Stimulated activated effector memory CD8-positive, alpha-beta T cell treated with anti-CD3 and anti-CD28 coated beads, Interleukin-12 subunit alpha, Interleukin-12 subunit beta, amount 100 ng/mL, for 72 hours (primary cell): ENCODE results near the gene CT45A6.
"Not testable (repeated sequence)": the region's sequence is repeated elsewhere in the genome, so short reads cannot be mapped to it uniquely, and the experiment has no call there.

Experiments used
- ATAC-seq: fragments of 150-1000 bp; cut with Tn5 transposase; 2 replicates; pipeline ENCODE4 v1.10.0; 2021
- DNase-seq, 2 donors: peaks; one replicate each; pipeline ENCODE4 v3.0.0; 2021 to 2022; ENCODE audit warnings: low spot score in 2 of 2
- H3K27ac Mint-ChIP-seq: one replicate; pipeline ENCODE4 v1.8.0; 2022; ENCODE audit warnings: mild to moderate bottlenecking, mixed read lengths
- H3K36me3 Mint-ChIP-seq: one replicate; pipeline ENCODE4 v1.8.0; 2022; ENCODE audit warnings: mild to moderate bottlenecking, mixed read lengths
- H3K4me1 Mint-ChIP-seq: one replicate; pipeline ENCODE4 v1.8.0; 2022; ENCODE audit warnings: mixed read lengths
- H3K4me3 Mint-ChIP-seq: one replicate; pipeline ENCODE4 v1.8.0; 2022; ENCODE audit warnings: mild to moderate bottlenecking, mixed read lengths
- H3K9me3 Mint-ChIP-seq: one replicate; pipeline ENCODE4 v1.8.0; 2022; ENCODE audit warnings: mixed read lengths

The CT45A6 gene, protein sequence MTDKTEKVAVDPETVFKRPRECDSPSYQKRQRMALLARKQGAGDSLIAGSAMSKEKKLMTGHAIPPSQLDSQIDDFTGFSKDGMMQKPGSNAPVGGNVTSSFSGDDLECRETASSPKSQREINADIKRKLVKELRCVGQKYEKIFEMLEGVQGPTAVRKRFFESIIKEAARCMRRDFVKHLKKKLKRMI

GRCh38 chrX:135802687-135803086 is at the start of gene CT45A6:
Gene CT45A6 (minus strand): TSS chrX:135802787. CDS start chrX:135798993, 3,794 bp downstream.
- not testable (repeated sequence) for H3K9me3 Mint-ChIP-seq, ATAC-seq, H3K4me1 Mint-ChIP-seq, H3K4me3 Mint-ChIP-seq, DNase-seq, H3K27ac Mint-ChIP-seq, H3K36me3 Mint-ChIP-seq

- not testable (repeated sequence) for ATAC-seq, H3K27ac Mint-ChIP-seq, H3K4me3 Mint-ChIP-seq
Measured at GRCh38 chrX:135837180-135837579, 34.6 kb upstream of the CT45A6 start, which contains the start of gene CT45A7. Gene CT45A7 (minus strand): TSS chrX:135837280. CDS start chrX:135833533, 3,747 bp downstream.

DNA sequence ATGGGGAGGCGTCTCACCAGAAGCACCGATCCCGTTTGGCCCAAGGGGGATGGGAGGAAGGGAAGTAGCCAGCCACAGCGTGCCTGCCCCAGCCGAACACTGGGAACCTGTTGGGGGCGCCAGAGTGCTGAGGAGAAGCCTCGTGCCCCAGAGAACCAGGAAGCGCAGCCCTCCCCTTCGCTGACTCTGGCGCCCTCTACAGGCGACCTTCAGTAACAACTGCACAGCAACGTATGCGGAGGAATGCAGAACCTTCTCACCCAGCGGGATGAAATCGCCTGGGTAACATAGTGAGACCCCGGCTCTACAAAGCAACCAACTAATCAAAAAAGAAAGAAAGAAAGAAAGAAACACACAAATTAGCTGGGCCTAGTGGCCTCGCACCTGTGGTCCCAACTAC is 17.3 kb upstream of the CT45A6 start, which contains the start of gene CT45A2:
Gene CT45A2, minus strand, starts transcription at position 101 of the 400 bp plus-strand sequence. CDS start 3,747 bp downstream, outside the sequence.
- H3K27ac Mint-ChIP-seq, H3K9me3 Mint-ChIP-seq: not testable (repeated sequence)

More at GRCh38 chrX:135837180-135837579, 34.6 kb upstream of the CT45A6 start, which contains the start of gene CT45A7:
- not testable (repeated sequence) for H3K36me3 Mint-ChIP-seq, DNase-seq, H3K4me1 Mint-ChIP-seq, H3K9me3 Mint-ChIP-seq

GRCh38 chrX:135785403-135785802 is 17.2 kb downstream of the CT45A6 start, which contains the start of gene CT45A5:
Gene CT45A5 (minus strand): TSS chrX:135785503. CDS start chrX:135781729, 3,774 bp downstream.
- H3K4me3 Mint-ChIP-seq, H3K36me3 Mint-ChIP-seq, H3K27ac Mint-ChIP-seq, ATAC-seq, H3K9me3 Mint-ChIP-seq, DNase-seq, H3K4me1 Mint-ChIP-seq: not testable (repeated sequence)

More for the DNA sequence above, 17.3 kb upstream of the CT45A6 start, which contains the start of gene CT45A2:
- ATAC-seq, DNase-seq, H3K4me1 Mint-ChIP-seq, H3K4me3 Mint-ChIP-seq, H3K36me3 Mint-ChIP-seq: not testable (repeated sequence)

- H3K4me3 Mint-ChIP-seq, H3K36me3 Mint-ChIP-seq, H3K4me1 Mint-ChIP-seq, H3K27ac Mint-ChIP-seq, H3K9me3 Mint-ChIP-seq, ATAC-seq, DNase-seq: not testable (repeated sequence)
Measured at GRCh38 chrX:135768091-135768490, 34.5 kb downstream of the CT45A6 start, which contains the start of gene CT45A3. Gene CT45A3 (minus strand): TSS chrX:135768191. CDS start chrX:135764444, 3,747 bp downstream.

- not testable (repeated sequence) for H3K4me1 Mint-ChIP-seq, H3K9me3 Mint-ChIP-seq, ATAC-seq, DNase-seq, H3K36me3 Mint-ChIP-seq, H3K27ac Mint-ChIP-seq, H3K4me3 Mint-ChIP-seq
Measured at GRCh38 chrX:135744739-135745138, 57.8 kb downstream of the CT45A6 start.
